Endodermal cell (in vitro differentiated cells): ENCODE data around the gene CDH23. TPM values are rescaled to one million over a fixed set of nuclear protein-coding genes. Genes with fewer than 3 reads are reported as not detected.

ENCODE experiments used
- DNase-seq: peaks from one replicate; pipeline ENCODE4 v3.0.0-alpha.2; 2017
- H3K27ac ChIP-seq: 2 replicates; pipeline ENCODE4 v1.5.1; 2013; ENCODE audit warnings: mild to moderate bottlenecking, low read depth, low read length, moderate library complexity
- H3K27me3 ChIP-seq: 2 replicates; pipeline ENCODE4 v1.6.1; 2013; ENCODE audit warnings: mild to moderate bottlenecking, low read length, moderate library complexity; ENCODE audit not compliant: insufficient read depth, control insufficient read depth, poor library complexity, severe bottlenecking
- H3K36me3 ChIP-seq: 2 replicates; pipeline ENCODE4 v1.7.0; 2013; ENCODE audit warnings: mild to moderate bottlenecking, low read length, moderate library complexity; ENCODE audit not compliant: control insufficient read depth, insufficient read depth
- H3K4me1 ChIP-seq: one replicate; pipeline ENCODE4 v1.7.0; 2013; ENCODE audit warnings: low read length; ENCODE audit not compliant: control insufficient read depth, insufficient read depth
- H3K4me3 ChIP-seq: 2 replicates; pipeline ENCODE4 v1.5.1; 2013; ENCODE audit warnings: mild to moderate bottlenecking, low read length, moderate library complexity
- H3K9ac ChIP-seq: 2 replicates; pipeline ENCODE4 v1.6.1; 2013; ENCODE audit warnings: mild to moderate bottlenecking, low read length, moderate library complexity; ENCODE audit not compliant: poor library complexity, severe bottlenecking; ENCODE audit errors: extremely low read depth
- H3K9me3 ChIP-seq: 2 replicates; pipeline ENCODE4 v1.6.1; 2013; ENCODE audit warnings: mild to moderate bottlenecking, low read length, moderate library complexity; ENCODE audit not compliant: control insufficient read depth
- H3K27ac Mint-ChIP-seq: 2 replicates; pipeline ENCODE4 v1.8.0; 2020; ENCODE audit warnings: mixed read lengths
- H3K27me3 Mint-ChIP-seq: 2 replicates; pipeline ENCODE4 v1.8.0; 2021; ENCODE audit warnings: mild to moderate bottlenecking, mixed read lengths; ENCODE audit not compliant: insufficient read depth
- H3K36me3 Mint-ChIP-seq: 2 replicates; pipeline ENCODE4 v1.8.0; 2020; ENCODE audit warnings: low read depth, mixed read lengths
- H3K4me1 Mint-ChIP-seq: 2 replicates; pipeline ENCODE4 v1.8.0; 2020; ENCODE audit warnings: mixed read lengths
- H3K4me3 Mint-ChIP-seq: 2 replicates; pipeline ENCODE4 v1.8.0; 2020; ENCODE audit warnings: mild to moderate bottlenecking, moderate library complexity, mixed read lengths
- H3K9me3 Mint-ChIP-seq: 2 replicates; pipeline ENCODE4 v1.8.0; 2020; ENCODE audit warnings: mild to moderate bottlenecking, mixed read lengths
- CTCF ChIP-seq: fragments of 200-600 bp; sonication (generic); conservative IDR thresholded peaks from 2 replicates; pipeline ENCODE4 v1.5.0; 2021; ENCODE audit warnings: antibody characterized with exemption, mild to moderate bottlenecking
- WGBS, 2 experiments: methylation state at CpG; one replicate each; pipeline versions ENCODE4 v1.1.5 to v1.1.7; 2013; ENCODE audit warnings: missing lambda C conversion rate in 2 of 2, mixed read lengths in 1 of 2; ENCODE audit not compliant: insufficient coverage in 1 of 2, insufficient read length in 1 of 2; 5-methylcytosine and 5-hydroxymethylcytosine counted together
- total RNA-seq, 2 donors: library from RNA; stranded (reverse); fragmentation: NEBNext Ultra II Directional in 1 of 2; extraction: Animal tissue kit (Norgen Biotek cat#: 25700) in 1 of 2; gene quantifications; 2 replicates in 1 of 2; 3 replicates in 1 of 2; pipeline ENCODE4 v1.2.1, GENCODE V29; 2021

Gene CDH23
- total RNA-seq, 2 donors from 2014 or later, result 2.1 to 4.2 TPM

- Histone ChIP-seq H3K36me3 (no peaks in the 10 kb centered on the region), H3K4me1 (no peaks in the 10 kb centered on the region), H3K27ac (no peak overlapping the region), H3K4me3 (no peak overlapping the region), H3K27me3 (no peaks in the 10 kb centered on the region), H3K9me3 (no peaks in the 10 kb centered on the region), H3K9ac (no peak overlapping the region)
- Mint-ChIP-seq H3K9me3 (no peaks in the 10 kb centered on the region), H3K36me3 (no peaks in the 10 kb centered on the region), H3K27me3 (no peaks in the 10 kb centered on the region), H3K27ac (no peak overlapping the region), H3K4me1 (peaks cover 4% of the 10 kb centered on the region), H3K4me3 (no peak overlapping the region)
- DNase-seq, result no peak
- WGBS, 2 experiments, result 85 to 87% methylated on average over 11 to 21 of the region's 21 CpGs
- no peak for TF ChIP-seq CTCF
Observed at GRCh38 chr10:71582506-71583475, 186.1 kb downstream of the CDH23 start.

GRCh38 chr10:71584461-71584860, 187.7 kb downstream of the CDH23 start:
- Histone ChIP-seq H3K27me3 (no peaks in the 10 kb centered on the region), H3K4me1 (no peaks in the 10 kb centered on the region), H3K27ac (no peak overlapping the region), H3K4me3 (no peak overlapping the region), H3K9me3 (no peaks in the 10 kb centered on the region), H3K9ac (no peak overlapping the region), H3K36me3 (no peaks in the 10 kb centered on the region)
- WGBS, 2 experiments, result 91% methylated on average over 4 of the region's 5 CpGs
- Mint-ChIP-seq H3K4me3 (no peak overlapping the region), H3K36me3 (no peaks in the 10 kb centered on the region), H3K27ac (no peak overlapping the region), H3K9me3 (no peaks in the 10 kb centered on the region), H3K4me1 (peaks cover 4% of the 10 kb centered on the region), H3K27me3 (no peaks in the 10 kb centered on the region)
- no peak for DNase-seq
- TF ChIP-seq CTCF, result no peak

GRCh38 chr10:71584902-71585563, 188.3 kb downstream of the CDH23 start:
- Mint-ChIP-seq H3K4me3 (no peak overlapping the region), H3K4me1 (peaks cover 4% of the 10 kb centered on the region), H3K27ac (no peak overlapping the region), H3K27me3 (no peaks in the 10 kb centered on the region), H3K36me3 (no peaks in the 10 kb centered on the region), H3K9me3 (no peaks in the 10 kb centered on the region)
- Histone ChIP-seq H3K27me3 (no peaks in the 10 kb centered on the region), H3K4me1 (no peaks in the 10 kb centered on the region), H3K9me3 (no peaks in the 10 kb centered on the region), H3K4me3 (no peak overlapping the region), H3K36me3 (no peaks in the 10 kb centered on the region), H3K9ac (no peak overlapping the region), H3K27ac (no peak overlapping the region)
- no peak for DNase-seq
- 78 to 89% methylated on average over 3 to 10 of the region's 10 CpGs for WGBS, 2 experiments
- no peak for TF ChIP-seq CTCF
